Breast epithelium (tissue), 3 donors: ENCODE results near the gene MAP3K3.

Source experiments
- CTCF ChIP-seq, 3 donors: fragments of 450-650 bp; IDR thresholded peaks; one replicate each; pipeline ENCODE4 v1.5.1; 2016 to 2017; ENCODE audit warnings: antibody characterized with exemption in 3 of 3, mild to moderate bottlenecking in 3 of 3, moderate library complexity in 3 of 3
- POLR2A ChIP-seq: fragments of 450-650 bp; IDR thresholded peaks from one replicate; pipeline ENCODE4 v1.6.1; 2016; ENCODE audit warnings: antibody characterized with exemption, mild to moderate bottlenecking, moderate library complexity

- TF ChIP-seq CTCF (IDR thresholded peaks at IDR 0.05) (no peak), POLR2A (no peak)
Measured at GRCh38 chr17:63631626-63632025, 9.4 kb downstream of the MAP3K3 start.
